H1 (cell line): ENCODE data around the gene NDUFB3. TPM values are rescaled to one million over a fixed set of nuclear protein-coding genes. Genes with fewer than 3 reads are reported as not detected.
A peak's percentile ranks its signal among the peaks of the same experiment; 100 is the strongest.
"Not testable (repeated sequence)": the region's sequence is repeated elsewhere in the genome, so short reads cannot be mapped to it uniquely, and the experiment has no call there.

Experiments used
- CTCF ChIA-PET: fragments of 300-600 bp; sonication (Branson Sonifier 250); formaldehyde crosslinking; loops from one replicate; lab custom pipeline; 2021; ENCODE audit not compliant: partially characterized antibody; lab: Charles Lee
- POLR2A ChIA-PET: fragments of 300-600 bp; sonication (Branson Sonifier 250); formaldehyde crosslinking; loops from one replicate; lab custom pipeline; 2021; ENCODE audit warnings: inconsistent platforms; ENCODE audit not compliant: partially characterized antibody; lab: Charles Lee
- DNase-seq, 2 experiments: peaks; one replicate each; pipeline versions ENCODE4 v3.0.0 to v3.0.0-alpha.2; 2010 to 2022; ENCODE audit warnings: low spot score in 2 of 2, low read depth in 1 of 2, mixed read lengths in 1 of 2
- FAIRE-seq: peaks from 2 replicates; lab custom pipeline; 2011; peaks lifted over from hg19 to GRCh38; lab: Jason Lieb, UNC
- H2AFZ ChIP-seq: 2 replicates; pipeline ENCODE4 v1.8.1; 2012; ENCODE audit warnings: low read length, inconsistent platforms
- H2AK5ac ChIP-seq: 2 replicates; pipeline ENCODE4 v1.6.1; 2013; ENCODE audit warnings: low read depth, low read length
- H2BK120ac ChIP-seq: replicated peaks from 2 replicates; pipeline ENCODE3; 2013; ENCODE audit warnings: low read depth, low read length, inconsistent platforms
- H2BK12ac ChIP-seq: 2 replicates; pipeline ENCODE4 v1.6.1; 2013; ENCODE audit warnings: low read depth, low read length
- H2BK15ac ChIP-seq: 2 replicates; pipeline ENCODE4 v1.6.1; 2013; ENCODE audit warnings: low read length
- H2BK20ac ChIP-seq: 2 replicates; pipeline ENCODE4 v1.6.1; 2013; ENCODE audit warnings: low read length
- H2BK5ac ChIP-seq: 2 replicates; pipeline ENCODE4 v1.6.1; 2013; ENCODE audit warnings: low read depth, low read length
- H3K14ac ChIP-seq: 2 replicates; pipeline ENCODE4 v1.6.1; 2013; ENCODE audit warnings: inconsistent platforms; ENCODE audit not compliant: insufficient read length
- H3K18ac ChIP-seq: 2 replicates; pipeline ENCODE4 v1.6.1; 2013; ENCODE audit warnings: low read length; ENCODE audit errors: extremely low read depth
- H3K23ac ChIP-seq: 2 replicates; pipeline ENCODE4 v1.6.1; 2013; ENCODE audit warnings: inconsistent platforms; ENCODE audit not compliant: insufficient read length
- H3K23me2 ChIP-seq: 2 replicates; pipeline ENCODE4 v1.6.1; 2013; ENCODE audit warnings: low read depth, low read length
- H3K27ac ChIP-seq: 2 replicates; pipeline ENCODE4 v1.6.1; 2011; ENCODE audit warnings: low read depth, low read length, inconsistent platforms
- H3K27me3 ChIP-seq, 4 experiments: replicated peaks in 1 of 4; 1 replicate in 1 of 4; 2 replicates in 3 of 4; pipeline versions ENCODE4 v1.6.1 to v1.8.1; 2011 to 2013; ENCODE audit warnings: low read length in 3 of 4, mild to moderate bottlenecking in 3 of 4, inconsistent platforms in 2 of 4, mixed read lengths in 2 of 4, moderate library complexity in 1 of 4; ENCODE audit not compliant: control insufficient read depth in 3 of 4, insufficient read depth in 3 of 4; ENCODE audit errors: extremely low read depth in 1 of 4
- H3K36me3 ChIP-seq, 4 experiments: 2 replicates each; pipeline versions ENCODE4 v1.6.1 to v1.8.1; 2011 to 2013; ENCODE audit warnings: mild to moderate bottlenecking in 4 of 4, low read length in 3 of 4, moderate library complexity in 2 of 4, control low read depth in 1 of 4, inconsistent platforms in 1 of 4; ENCODE audit not compliant: insufficient read depth in 4 of 4, control insufficient read depth in 2 of 4
- H3K4ac ChIP-seq: replicated peaks from 2 replicates; pipeline ENCODE3; 2013; ENCODE audit warnings: low read length, low read depth, mixed read lengths, inconsistent platforms; ENCODE audit not compliant: insufficient read length
- H3K4me1 ChIP-seq, 4 experiments: replicated peaks in 1 of 4; 1 replicate in 1 of 4; 2 replicates in 3 of 4; pipeline versions ENCODE4 v1.6.1 to v1.8.1; 2011 to 2013; ENCODE audit warnings: low read length in 3 of 4, inconsistent platforms in 2 of 4, mixed read lengths in 1 of 4; ENCODE audit not compliant: insufficient read depth in 4 of 4, control insufficient read depth in 3 of 4
- H3K4me2 ChIP-seq, 2 experiments: 2 replicates each; pipeline versions ENCODE4 v1.6.1 to v1.8.1; 2011 to 2013; ENCODE audit warnings: low read depth in 2 of 2, low read length in 2 of 2, control low read depth in 1 of 2, inconsistent platforms in 1 of 2, mild to moderate bottlenecking in 1 of 2; ENCODE audit not compliant: insufficient read depth in 1 of 2
- H3K4me3 ChIP-seq, 4 experiments: fragments of 200-600, 300-600 bp in 1 of 4; sonication (generic), shearing (Covaris generic), sonication (Bioruptor Twin) in 1 of 4; 2 replicates each; pipeline versions ENCODE4 v1.5.1 to v1.8.1; 2011 to 2016; ENCODE audit warnings: low read length in 4 of 4, low read depth in 3 of 4, control low read depth in 2 of 4, inconsistent platforms in 2 of 4, mild to moderate bottlenecking in 2 of 4, mixed read lengths in 1 of 4, moderate library complexity in 1 of 4; ENCODE audit not compliant: insufficient read depth in 2 of 4; ENCODE audit errors: extremely low read depth in 1 of 4
- H3K56ac ChIP-seq: replicated peaks from 2 replicates; pipeline ENCODE3; 2013; ENCODE audit warnings: low read depth, mild to moderate bottlenecking, mixed read lengths, low read length, inconsistent platforms; ENCODE audit not compliant: insufficient read length
- H3K79me1 ChIP-seq: 2 replicates; pipeline ENCODE4 v1.6.1; 2013; ENCODE audit warnings: low read depth, low read length, control low read depth
- H3K79me2 ChIP-seq, 2 experiments: 2 replicates each; pipeline versions ENCODE4 v1.6.1 to v1.8.1; 2012 to 2013; ENCODE audit warnings: low read length in 2 of 2, mild to moderate bottlenecking in 2 of 2, inconsistent platforms in 1 of 2; ENCODE audit not compliant: insufficient read depth in 2 of 2, control insufficient read depth in 1 of 2
- H3K9ac ChIP-seq, 4 experiments: replicated peaks in 1 of 4; 1 replicate in 1 of 4; 2 replicates in 3 of 4; pipeline versions ENCODE4 v1.6.1 to v1.8.1; 2011 to 2013; ENCODE audit warnings: low read depth in 3 of 4, low read length in 3 of 4, control low read depth in 2 of 4, mild to moderate bottlenecking in 2 of 4, moderate library complexity in 2 of 4, inconsistent platforms in 1 of 4; ENCODE audit errors: extremely low read depth in 1 of 4
- H3K9me3 ChIP-seq, 2 experiments: 2 replicates each; pipeline versions ENCODE4 v1.6.1 to v1.8.1; 2012 to 2013; ENCODE audit warnings: mild to moderate bottlenecking in 2 of 2, moderate library complexity in 2 of 2, control low read depth in 1 of 2, inconsistent platforms in 1 of 2, low read depth in 1 of 2, low read length in 1 of 2, mixed read lengths in 1 of 2; ENCODE audit not compliant: insufficient read depth in 2 of 2
- H4K20me1 ChIP-seq, 2 experiments: replicated peaks in 1 of 2; 2 replicates each; pipeline versions ENCODE3 to v1.8.1; 2011 to 2013; ENCODE audit warnings: inconsistent platforms in 2 of 2, low read length in 2 of 2, mild to moderate bottlenecking in 1 of 2; ENCODE audit not compliant: insufficient read depth in 2 of 2, control insufficient read depth in 1 of 2
- H4K5ac ChIP-seq: 2 replicates; pipeline ENCODE4 v1.6.1; 2013; ENCODE audit warnings: low read length, low read depth, mixed read lengths, inconsistent platforms; ENCODE audit not compliant: insufficient read length
- H4K8ac ChIP-seq: 2 replicates; pipeline ENCODE4 v1.8.0; 2013; ENCODE audit warnings: mild to moderate bottlenecking, moderate library complexity, low read length, inconsistent platforms; ENCODE audit not compliant: insufficient read depth; ENCODE audit errors: extremely low read depth
- H4K91ac ChIP-seq: replicated peaks from 2 replicates; pipeline ENCODE3; 2013; ENCODE audit warnings: low read length, mixed read lengths, inconsistent platforms; ENCODE audit not compliant: insufficient read length
- WGBS, 2 experiments: shearing (Covaris generic) in 1 of 2; methylation state at CpG; one replicate each; pipeline versions ENCODE4 v1.1.6 to v1.1.7; 2013 to 2015; ENCODE audit warnings: low lambda C conversion rate in 2 of 2, mixed read lengths in 2 of 2, inconsistent platforms in 1 of 2, low coverage in 1 of 2, missing lambda C conversion rate in 1 of 2; ENCODE audit not compliant: insufficient replicate concordance in 2 of 2, insufficient coverage in 1 of 2, insufficient read length in 1 of 2; ENCODE audit errors: extremely low coverage in 1 of 2, missing lambda C conversion rate in 1 of 2; 5-methylcytosine and 5-hydroxymethylcytosine counted together
- polyA plus RNA-seq, 7 experiments: library from polyadenylated mRNA; depleted of rRNA in 3 of 7; stranded (reverse) in 5 of 7; unstranded in 2 of 7; fragments of >200 nt in 5 of 7; fragments of 200-250 nt in 2 of 7; gene quantifications; 1 replicate in 5 of 7; 2 replicates in 1 of 7; 4 replicates in 1 of 7; pipeline versions ENCODE4 v1.2.1 to v1.2.3, GENCODE V29; 2011 to 2013; ENCODE audit warnings: missing spikeins in 2 of 7, mixed read lengths in 2 of 7
- total RNA-seq: library from RNA; stranded (reverse); fragmentation: NEBNext Ultra II Directional; extraction: Animal tissue kit (Norgen Biotek cat#: 25700); gene quantifications from 2 replicates; pipeline ENCODE4 v1.2.1, GENCODE V29; 2021

Gene NDUFB3
- total and polyA plus RNA-seq, 2 of the 8 experiments (the other 6 are each of a cell fraction or from before 2014, with no cell fraction given) = 38.2 to 55.3 TPM

- not testable (repeated sequence) for H3K4ac ChIP-seq, H2BK20ac ChIP-seq, FAIRE-seq, H3K23ac ChIP-seq, H3K9me3 ChIP-seq, H3K27ac ChIP-seq, H3K9ac ChIP-seq, H4K5ac ChIP-seq, H2AK5ac ChIP-seq, H2BK12ac ChIP-seq, H3K79me2 ChIP-seq, H3K23me2 ChIP-seq, H3K27me3 ChIP-seq, H3K36me3 ChIP-seq, H4K91ac ChIP-seq, DNase-seq, H2BK5ac ChIP-seq, H3K56ac ChIP-seq, H4K8ac ChIP-seq, H2BK120ac ChIP-seq, H3K18ac ChIP-seq, H2BK15ac ChIP-seq, H4K20me1 ChIP-seq, H3K79me1 ChIP-seq, H3K14ac ChIP-seq
- Histone ChIP-seq H2AFZ (0 out of 2 replicates have a peak overlapping the region, but pooled peaks have one; percentile 8), H3K4me3 (peak overlapping the region in 2 of 4 experiments; percentile 45 to 68; a peak in 3 of 8 replicates), H3K4me2 (peak overlapping the region; percentile 54 to 71; a peak in 3 of 4 replicates), H3K4me1 (peaks cover 4 to 11% (median 7%) of the 10 kb centered on the region in 4 experiments)
- CTCF ChIA-PET = interaction anchor here (0.8 to 2.8 kb wide), 13 partner anchors 9 to 154 kb away, joined by 3 to 21 read pairs (median 5); partner anchors contain the start of genes CASP10 and ORC2
- WGBS, 2 experiments = 94% methylated on average over 13 of the region's 13 CpGs; no CpG with 5 or more reads in 1 of the 2 experiments
- POLR2A ChIA-PET = interaction anchor here (0.7 to 3.7 kb wide), 7 partner anchors 9 to 253 kb away, joined by 3 to 16 read pairs (median 3); partner anchors contain the start of genes CLK1, NDUFB3 and ORC2
These were observed 45.9 kb downstream of the NDUFB3 start for GRCh38 chr2:201117735-201118094.
